Measurements from ENCODE around the gene MYT1.
"Not testable (repeated sequence)": the region's sequence is repeated elsewhere in the genome, so short reads cannot be mapped to it uniquely, and the experiment has no call there.

The MYT1 gene

GRCh38 chr20:64283646-64284045 is 119.4 kb downstream of the MYT1 start:
- Histone ChIP-seq H3K4me3 (ENCODE audit: low read length) (no peak overlapping the region), H3K27me3 (replicated peaks; ENCODE audit: insufficient read depth, low read length) (peaks cover 11% of the 10 kb centered on the region; the same call in 1 of the 2 replicates), H3K4me1 (ENCODE audit: low read length) (peaks cover 7% of the 10 kb centered on the region), H2AFZ (ENCODE audit: low read length) (no peak overlapping the region), H3K36me3 (replicated peaks; ENCODE audit: insufficient read depth, low read length) (no peaks in the 10 kb centered on the region), H3K9me3 (replicated peaks; ENCODE audit: insufficient read depth, low read length) (no peaks in the 10 kb centered on the region), H3K27ac (ENCODE audit: low read length) (no peak overlapping the region), H3K79me2 (ENCODE audit: low read length) (no peaks in the 10 kb centered on the region), H4K20me1 (ENCODE audit: insufficient read depth, low read length) (no peaks in the 10 kb centered on the region), H3F3A (ENCODE audit: insufficient read depth, low read length) (peaks cover 6% of the 10 kb centered on the region; the same call in 1 of the 2 replicates), H3K9ac (ENCODE audit: low read length) (no peak overlapping the region), H3K4me2 (ENCODE audit: low read depth, low read length) (no peak overlapping the region), H3K9me2 (replicated peaks; ENCODE audit: insufficient read depth, low read length) (no peaks in the 10 kb centered on the region)
- no peak for DNase-seq
- TF ChIP-seq EZH2phosphoT487 (IDR thresholded peaks at IDR 0.05; ENCODE audit: low read length) (no peak), EZH2 (optimal IDR thresholded peaks at IDR 0.05; ENCODE audit: low read depth, low read length) (no peak)
- TF ChIP-seq, protein P1, sequence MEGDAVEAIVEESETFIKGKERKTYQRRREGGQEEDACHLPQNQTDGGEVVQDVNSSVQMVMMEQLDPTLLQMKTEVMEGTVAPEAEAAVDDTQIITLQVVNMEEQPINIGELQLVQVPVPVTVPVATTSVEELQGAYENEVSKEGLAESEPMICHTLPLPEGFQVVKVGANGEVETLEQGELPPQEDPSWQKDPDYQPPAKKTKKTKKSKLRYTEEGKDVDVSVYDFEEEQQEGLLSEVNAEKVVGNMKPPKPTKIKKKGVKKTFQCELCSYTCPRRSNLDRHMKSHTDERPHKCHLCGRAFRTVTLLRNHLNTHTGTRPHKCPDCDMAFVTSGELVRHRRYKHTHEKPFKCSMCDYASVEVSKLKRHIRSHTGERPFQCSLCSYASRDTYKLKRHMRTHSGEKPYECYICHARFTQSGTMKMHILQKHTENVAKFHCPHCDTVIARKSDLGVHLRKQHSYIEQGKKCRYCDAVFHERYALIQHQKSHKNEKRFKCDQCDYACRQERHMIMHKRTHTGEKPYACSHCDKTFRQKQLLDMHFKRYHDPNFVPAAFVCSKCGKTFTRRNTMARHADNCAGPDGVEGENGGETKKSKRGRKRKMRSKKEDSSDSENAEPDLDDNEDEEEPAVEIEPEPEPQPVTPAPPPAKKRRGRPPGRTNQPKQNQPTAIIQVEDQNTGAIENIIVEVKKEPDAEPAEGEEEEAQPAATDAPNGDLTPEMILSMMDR (IDR thresholded peaks at IDR 0.05; ENCODE audit: low read length) = no peak

- H3K9me3 ChIP-seq (replicated peaks; ENCODE audit: insufficient read depth, low read length); H3K4me1 ChIP-seq (ENCODE audit: low read length); H3F3A ChIP-seq (ENCODE audit: insufficient read depth, low read length); H2AFZ ChIP-seq (ENCODE audit: low read length); H3K79me2 ChIP-seq (ENCODE audit: low read length); H4K20me1 ChIP-seq (ENCODE audit: insufficient read depth, low read length); H3K9ac ChIP-seq (ENCODE audit: low read length); H3K36me3 ChIP-seq (replicated peaks; ENCODE audit: insufficient read depth, low read length); H3K4me2 ChIP-seq (ENCODE audit: low read depth, low read length); H3K9me2 ChIP-seq (replicated peaks; ENCODE audit: insufficient read depth, low read length); H3K27ac ChIP-seq (ENCODE audit: low read length); H3K4me3 ChIP-seq (ENCODE audit: low read length): not testable (repeated sequence)
- TF ChIP-seq, protein P1 (IDR thresholded peaks at IDR 0.05; ENCODE audit: low read length) = peak; percentile 88
- H3K27me3 ChIP-seq (replicated peaks; ENCODE audit: insufficient read depth, low read length) = peaks cover 11% of the 10 kb centered on the region; the same call in 1 of the 2 replicates
- DNase-seq = peak; percentile 92
Observed at GRCh38 chr20:64285579-64286446, 121.6 kb downstream of the MYT1 start.

GRCh38 chr20:64286447-64287263 is 122.4 kb downstream of the MYT1 start:
- DNase-seq = not testable (repeated sequence)

GRCh38 chr20:64287264-64287590 is 123.0 kb downstream of the MYT1 start:
- H3K4me3 ChIP-seq (ENCODE audit: low read length); H3K36me3 ChIP-seq (replicated peaks; ENCODE audit: insufficient read depth, low read length); H3K27ac ChIP-seq (ENCODE audit: low read length): not testable (repeated sequence)

More at GRCh38 chr20:64286447-64287263, 122.4 kb downstream of the MYT1 start:
- not testable (repeated sequence) for H3K9me2 ChIP-seq (replicated peaks; ENCODE audit: insufficient read depth, low read length); H3K9ac ChIP-seq (ENCODE audit: low read length); H3K4me2 ChIP-seq (ENCODE audit: low read depth, low read length); H3K4me3 ChIP-seq (ENCODE audit: low read length); H3K9me3 ChIP-seq (replicated peaks; ENCODE audit: insufficient read depth, low read length); H4K20me1 ChIP-seq (ENCODE audit: insufficient read depth, low read length); H2AFZ ChIP-seq (ENCODE audit: low read length); H3K4me1 ChIP-seq (ENCODE audit: low read length); H3K36me3 ChIP-seq (replicated peaks; ENCODE audit: insufficient read depth, low read length); H3F3A ChIP-seq (ENCODE audit: insufficient read depth, low read length); H3K79me2 ChIP-seq (ENCODE audit: low read length); H3K27ac ChIP-seq (ENCODE audit: low read length)
- peaks cover 11% of the 10 kb centered on the region; the same call in 1 of the 2 replicates for H3K27me3 ChIP-seq (replicated peaks; ENCODE audit: insufficient read depth, low read length)

More at GRCh38 chr20:64287264-64287590, 123.0 kb downstream of the MYT1 start:
- H3K79me2 ChIP-seq (ENCODE audit: low read length); H3K9me2 ChIP-seq (replicated peaks; ENCODE audit: insufficient read depth, low read length); H3K4me2 ChIP-seq (ENCODE audit: low read depth, low read length); H3F3A ChIP-seq (ENCODE audit: insufficient read depth, low read length); H4K20me1 ChIP-seq (ENCODE audit: insufficient read depth, low read length); DNase-seq; H3K9me3 ChIP-seq (replicated peaks; ENCODE audit: insufficient read depth, low read length); H3K9ac ChIP-seq (ENCODE audit: low read length); H2AFZ ChIP-seq (ENCODE audit: low read length); H3K4me1 ChIP-seq (ENCODE audit: low read length): not testable (repeated sequence)
- peaks cover 11% of the 10 kb centered on the region; the same call in 1 of the 2 replicates for H3K27me3 ChIP-seq (replicated peaks; ENCODE audit: insufficient read depth, low read length)
